IPS DF 19.7 (cell line): ENCODE measurements around the gene SMAD6.

ENCODE experiments used
- DNase-seq: peaks from one replicate; pipeline ENCODE4 v3.0.0-alpha.2; 2013; ENCODE audit warnings: low read depth, low spot score

Gene SMAD6

DNA sequence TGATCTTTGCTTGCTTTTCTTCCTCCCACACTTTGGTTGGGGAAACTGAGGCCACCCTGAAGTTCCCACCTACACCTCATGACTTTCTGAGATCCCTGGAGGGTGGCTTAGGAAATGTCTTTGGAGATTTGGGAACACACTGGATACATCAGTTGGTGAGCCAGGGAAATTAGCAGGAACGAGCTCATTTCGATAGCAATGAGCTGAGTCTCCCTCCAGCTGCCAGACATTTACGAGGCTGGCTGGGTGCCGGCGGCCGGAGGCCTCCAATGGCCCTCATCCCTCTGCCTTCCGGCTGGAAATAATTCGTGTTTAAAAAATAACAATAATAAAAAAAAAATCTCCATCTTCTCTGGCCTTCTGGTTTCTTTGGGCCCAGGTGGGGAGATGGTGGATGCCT, 38.8 kb downstream of the SMAD6 start:
- DNase-seq: no peak

DNA sequence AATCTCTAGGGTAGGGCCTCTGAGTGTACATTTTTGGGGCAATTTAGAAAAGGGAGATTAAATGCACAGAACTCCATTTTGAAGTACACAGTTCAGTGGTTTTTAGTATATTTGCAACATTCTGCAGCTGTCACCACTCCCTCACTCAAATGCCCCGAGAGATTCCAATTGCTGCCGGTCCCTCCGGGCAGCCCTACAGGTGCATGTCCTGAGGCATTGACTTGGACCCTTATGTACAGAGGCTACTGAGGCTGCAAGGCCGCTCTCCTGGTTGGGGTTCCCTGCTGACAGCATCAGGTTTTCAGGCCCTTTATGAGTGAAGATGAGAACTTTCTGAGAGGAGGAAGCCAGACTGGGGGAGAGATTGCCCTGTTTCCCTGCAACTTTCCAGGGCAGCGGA, 39.6 kb downstream of the SMAD6 start:
- no peak for DNase-seq

DNA sequence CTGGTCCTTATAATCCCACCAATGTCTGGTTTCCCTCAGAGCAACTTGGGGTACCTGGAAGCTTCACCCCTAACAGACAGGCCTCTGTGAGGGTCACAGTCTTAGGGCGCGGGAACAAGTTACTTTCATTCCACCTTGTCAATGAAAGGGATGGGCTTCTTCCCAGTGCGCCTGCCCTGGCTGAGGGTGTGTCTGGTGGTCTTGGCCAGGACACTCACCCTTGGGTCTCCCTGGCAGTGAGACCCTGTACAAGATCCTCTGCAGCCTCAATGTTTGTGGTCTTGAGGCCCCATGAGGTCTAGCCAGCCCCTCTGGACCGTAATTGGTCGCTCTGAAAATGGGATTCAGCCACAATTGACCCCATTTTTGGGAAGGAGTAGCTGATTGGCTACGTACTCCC, 40.2 kb downstream of the SMAD6 start:
- DNase-seq: no peak

DNA sequence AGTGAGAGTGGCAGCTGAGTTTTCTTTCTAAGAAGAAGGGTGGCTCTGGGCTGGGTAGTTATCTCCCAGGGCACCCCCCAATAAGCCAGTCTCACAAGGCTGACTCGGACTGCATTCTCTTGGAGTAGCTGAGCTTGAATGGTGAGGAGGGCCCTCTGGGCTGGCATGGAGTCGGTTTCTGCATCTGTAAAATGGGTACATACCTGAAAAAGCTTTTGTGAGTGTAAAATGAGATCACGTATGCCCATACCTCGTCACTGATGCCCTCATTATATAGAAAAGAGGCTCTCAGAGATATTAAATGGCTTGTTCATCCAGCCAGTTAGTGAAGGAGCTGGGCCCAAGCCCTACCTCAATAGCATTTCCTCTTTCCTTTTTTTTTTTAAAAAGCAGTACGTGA, 41.2 kb downstream of the SMAD6 start:
- no peak for DNase-seq

DNA sequence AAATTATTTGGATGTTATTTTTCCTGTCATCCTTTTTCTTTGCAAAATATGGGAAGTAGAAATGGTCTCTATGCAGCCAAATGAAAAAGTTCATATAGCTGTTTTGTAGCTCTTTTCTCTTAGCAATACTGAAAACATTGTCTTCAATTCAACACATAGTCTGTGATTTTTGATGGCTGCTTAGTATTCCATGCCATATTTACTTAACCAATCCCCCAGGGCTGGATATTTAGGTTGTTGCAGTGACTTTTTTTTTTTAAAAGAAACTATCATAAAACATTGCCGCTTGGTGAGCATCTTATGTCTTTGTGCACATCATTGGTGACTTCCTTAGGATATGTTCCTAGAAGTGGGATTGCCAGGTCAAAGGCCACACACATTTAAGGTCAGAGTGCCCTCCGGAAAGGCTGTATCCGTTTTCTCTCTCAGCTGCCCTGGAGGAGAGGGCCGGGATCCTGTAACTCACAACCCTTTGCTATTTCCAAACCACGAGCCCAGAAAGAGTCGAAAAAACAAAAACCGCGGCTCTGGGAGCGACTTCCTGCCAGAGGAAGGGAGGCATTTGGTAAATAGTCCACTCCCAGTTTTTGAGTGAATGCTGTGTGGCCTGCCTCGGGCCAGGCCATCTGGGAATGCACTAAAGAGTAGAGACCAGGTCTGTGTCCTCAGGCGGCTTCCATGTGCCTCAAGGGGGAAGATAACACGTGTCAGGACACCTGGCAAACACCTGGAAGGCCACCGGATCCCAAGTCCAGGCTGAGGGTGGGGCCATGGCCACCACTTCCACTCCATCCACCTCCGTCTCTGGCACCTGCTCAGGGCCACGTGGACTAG, 41.9 kb downstream of the SMAD6 start:
- no peak for DNase-seq

DNA sequence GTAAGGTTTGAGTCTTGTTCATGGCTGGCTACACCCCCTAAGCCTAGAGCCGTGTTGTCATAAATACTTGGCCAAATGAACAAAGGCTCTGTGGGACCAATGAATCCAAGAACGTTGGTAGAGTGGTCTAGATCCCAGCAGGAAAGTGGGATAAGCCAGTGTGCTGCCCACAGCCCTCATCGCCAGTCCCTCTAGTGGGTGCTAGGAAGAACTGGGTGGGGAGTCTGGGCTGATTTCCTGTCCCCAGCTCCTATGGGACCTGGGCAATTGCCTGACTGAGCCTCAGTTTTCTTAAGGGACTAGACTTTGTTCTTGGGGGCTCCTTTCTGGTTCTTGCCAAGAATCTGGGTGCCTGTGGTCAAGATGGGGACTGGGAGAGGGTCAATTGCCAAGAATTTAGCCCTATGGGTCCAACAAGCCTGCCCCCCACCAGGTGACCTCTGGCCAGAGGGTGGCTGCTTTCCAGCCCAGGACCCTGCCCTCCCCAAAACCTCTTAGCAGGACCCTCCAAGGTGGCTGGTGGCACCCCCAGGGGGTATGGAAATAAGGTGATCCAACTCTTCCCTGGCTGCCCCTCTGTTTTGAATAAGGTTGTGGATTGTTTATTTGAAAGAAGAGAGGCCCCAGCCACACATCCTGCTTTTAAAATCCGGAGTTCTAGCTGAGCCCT, 42.7 kb downstream of the SMAD6 start:
- DNase-seq: no peak

DNA sequence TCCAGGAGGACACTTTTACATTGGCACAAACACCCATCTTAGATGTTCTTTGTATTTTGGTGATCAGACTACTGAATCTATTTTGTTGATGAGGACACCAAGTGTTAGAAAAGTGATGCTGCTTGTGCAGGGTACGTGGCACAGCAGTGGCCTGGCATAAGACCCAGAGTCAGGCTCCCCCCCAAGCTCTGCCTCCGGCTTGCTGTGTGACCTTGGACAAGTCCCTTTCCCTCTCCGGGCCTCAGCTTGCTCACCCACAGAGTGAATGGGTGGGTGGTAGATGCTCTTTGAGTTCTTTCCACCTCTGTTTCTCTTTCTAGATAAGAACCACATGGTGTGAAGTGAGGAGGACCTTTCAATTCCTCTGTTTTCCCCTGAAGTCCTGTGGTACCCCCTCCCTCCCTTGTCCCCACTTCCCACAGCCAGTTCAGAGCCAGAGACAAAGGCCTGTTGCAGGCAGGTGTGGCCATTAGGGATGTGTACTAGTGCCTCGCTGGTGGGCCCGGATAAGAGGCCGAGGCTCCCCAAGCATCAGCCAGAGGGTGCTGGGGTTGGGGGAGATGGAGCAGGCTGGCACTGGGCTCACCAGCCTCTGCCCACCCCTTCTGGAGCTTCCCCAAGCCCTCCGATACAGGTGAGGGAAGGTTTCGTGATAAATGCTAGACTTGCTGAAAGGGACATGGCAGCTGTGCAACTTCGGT, 43.6 kb downstream of the SMAD6 start:
- no peak for DNase-seq

DNA sequence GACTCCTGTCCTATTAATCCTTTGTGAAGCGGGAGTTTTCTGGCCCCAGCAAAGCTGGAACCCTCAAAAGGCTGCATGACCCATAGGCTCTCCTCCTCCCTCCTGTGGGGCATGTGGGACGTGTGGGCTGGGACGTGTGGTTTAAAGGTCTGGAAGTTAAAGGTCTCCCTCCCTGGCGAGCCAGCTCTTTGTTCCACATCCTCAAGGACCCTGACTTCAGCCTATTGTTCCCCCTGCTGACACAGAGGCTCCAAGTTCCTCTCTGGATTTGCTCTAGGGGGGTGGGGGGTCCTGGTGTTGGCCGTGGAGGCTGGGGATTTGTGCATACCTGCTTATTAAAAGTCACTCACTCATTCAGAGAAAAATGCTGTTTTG, 44.2 kb downstream of the SMAD6 start:
- no peak for DNase-seq

DNA sequence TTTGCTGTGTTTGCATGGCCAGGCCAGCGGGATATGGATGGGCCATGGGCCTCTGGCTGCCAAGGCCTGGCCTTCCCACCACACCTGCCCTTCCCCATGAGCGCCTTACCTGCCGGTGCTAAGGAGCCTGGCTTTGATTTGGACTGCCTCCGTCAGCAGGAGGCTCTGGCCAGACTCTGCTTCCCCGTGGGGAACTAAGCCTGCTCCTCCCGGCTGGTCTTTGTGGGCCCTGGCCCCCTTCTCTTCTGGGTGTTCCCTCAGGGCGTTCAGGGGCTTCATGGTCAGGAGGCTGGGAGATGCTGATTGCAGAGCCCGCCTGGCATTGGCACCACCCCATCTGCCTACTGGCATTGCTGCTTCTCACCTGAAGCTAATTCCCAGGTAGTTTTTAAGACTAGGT, 45.2 kb downstream of the SMAD6 start:
- no peak for DNase-seq

DNA sequence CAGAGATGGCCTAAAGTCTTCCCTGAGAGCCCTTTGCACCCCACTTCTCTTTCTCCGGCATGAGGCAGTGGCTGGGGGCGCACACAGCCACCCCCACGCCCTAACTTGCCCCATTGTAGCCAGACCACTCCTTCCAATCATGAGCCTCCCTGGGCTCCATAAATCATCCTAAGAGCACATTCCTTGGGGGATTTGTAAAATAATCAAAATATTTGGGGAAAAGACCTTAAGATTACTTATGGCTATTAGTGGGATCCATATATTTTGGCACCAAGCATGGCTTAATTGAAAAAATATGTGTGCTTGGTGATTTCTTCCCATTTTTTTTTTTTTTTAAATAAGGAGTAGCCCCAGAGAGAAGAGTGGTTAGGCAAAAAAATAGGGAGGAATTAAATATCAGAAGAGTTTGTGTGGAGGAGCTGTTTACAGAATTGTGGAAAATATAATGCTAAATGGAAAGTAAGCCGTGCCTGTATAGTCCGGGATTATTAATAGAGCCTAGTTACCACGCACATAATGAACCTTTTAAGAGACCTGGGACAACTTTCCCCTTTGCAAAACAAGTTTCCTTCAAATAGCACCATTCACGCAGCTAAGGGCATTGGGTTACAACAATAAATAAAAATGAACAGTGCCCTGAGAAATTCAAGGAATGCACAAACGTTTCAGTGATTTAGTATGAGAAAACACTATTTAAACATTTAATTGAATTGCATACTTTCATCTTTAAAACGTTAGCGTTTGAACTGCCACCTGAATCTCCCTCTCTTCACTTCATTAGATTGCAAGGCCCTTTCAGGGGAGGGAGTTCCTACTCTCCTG, 46.1 kb downstream of the SMAD6 start:
- DNase-seq: no peak

DNA sequence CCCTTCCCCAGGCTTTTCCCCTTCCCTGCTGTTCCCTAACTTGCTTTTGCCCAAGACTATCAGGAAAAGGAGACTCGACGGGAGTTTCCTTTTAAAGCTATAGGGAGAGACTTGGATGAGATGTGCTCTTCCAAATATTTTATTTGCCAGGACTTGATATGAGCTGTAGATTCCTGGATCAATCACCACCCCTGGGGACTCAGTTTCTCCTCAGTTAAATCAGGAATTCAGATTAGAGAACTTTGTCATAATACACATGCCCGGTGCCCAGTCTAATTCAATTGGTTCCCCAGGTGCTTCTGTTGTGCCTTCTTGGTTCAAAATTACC, 46.6 kb downstream of the SMAD6 start:
- DNase-seq: no peak

DNA sequence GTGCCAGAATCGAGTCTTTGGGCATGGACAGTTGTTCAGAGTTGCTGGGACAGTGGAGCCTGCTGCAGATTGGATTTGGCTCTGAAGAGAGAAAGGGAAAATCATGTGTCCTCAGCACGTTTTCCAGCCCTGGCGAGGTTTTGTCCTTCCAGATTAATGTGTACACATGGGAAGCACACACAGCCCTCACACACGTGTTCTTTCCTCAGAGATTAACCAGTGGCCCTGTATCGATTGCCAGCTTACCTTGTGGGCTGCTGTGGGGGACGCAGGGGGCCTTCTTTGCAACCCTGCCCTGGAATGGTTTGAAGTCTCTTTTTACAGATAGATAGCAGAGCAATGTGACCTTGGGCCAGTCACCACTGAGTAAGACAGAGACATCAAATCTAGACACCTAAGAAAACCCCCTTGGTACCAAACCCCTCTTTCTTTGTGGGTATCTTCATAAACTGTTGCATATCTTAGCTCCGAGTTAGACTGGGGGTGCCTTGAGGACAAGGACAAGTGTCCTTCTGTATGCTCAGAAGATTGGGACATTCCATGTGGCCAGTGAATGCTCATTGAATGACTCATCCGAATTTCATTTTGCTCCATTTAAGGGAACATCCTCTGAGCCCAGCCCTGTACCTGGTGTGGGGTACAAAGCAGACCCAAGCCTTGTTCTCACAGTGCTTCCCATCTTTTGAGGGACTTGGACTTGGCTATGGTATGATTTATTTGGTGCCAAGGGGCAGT, 48.0 kb downstream of the SMAD6 start:
- DNase-seq: no peak

DNA sequence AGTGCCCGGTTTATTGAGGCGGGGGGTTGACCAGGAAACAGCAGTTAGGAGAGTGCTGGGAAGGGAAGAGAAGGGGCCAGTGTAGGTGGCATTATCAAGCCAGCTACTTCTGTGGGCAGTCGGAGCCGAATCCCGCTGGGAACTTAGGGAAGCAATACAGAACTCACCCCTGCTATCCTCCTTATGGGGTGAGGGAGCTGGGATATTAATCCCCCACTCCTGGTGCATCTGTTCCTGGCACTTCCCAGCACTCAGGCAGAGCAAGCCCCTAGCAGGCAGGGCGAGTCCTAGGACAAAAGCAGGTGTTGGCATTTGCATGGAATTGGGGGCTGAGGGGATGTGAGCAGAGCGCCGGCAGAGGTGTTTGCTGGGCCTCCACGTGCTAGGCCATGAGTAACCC, 48.6 kb downstream of the SMAD6 start:
- no peak for DNase-seq

DNA sequence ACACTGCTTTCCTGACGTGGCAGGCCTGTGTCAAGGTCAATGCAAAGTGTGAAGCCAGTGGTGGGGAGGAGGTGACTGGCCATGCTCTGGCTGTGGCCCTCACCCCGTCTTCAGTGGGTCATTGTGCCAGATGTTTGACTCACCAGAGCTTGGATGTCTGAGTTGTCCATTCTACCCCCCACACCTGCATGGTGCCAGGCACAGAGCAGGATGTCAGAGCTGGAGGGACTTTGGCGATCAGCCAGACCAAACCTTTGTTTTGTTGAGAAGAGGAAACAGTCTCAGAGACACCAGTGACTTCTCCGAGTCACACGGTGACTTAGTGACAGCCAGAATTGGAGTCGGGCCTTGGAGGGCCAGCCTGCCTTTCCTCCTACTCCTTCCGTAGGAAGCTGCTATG, 49.5 kb downstream of the SMAD6 start:
- DNase-seq: no peak

DNA sequence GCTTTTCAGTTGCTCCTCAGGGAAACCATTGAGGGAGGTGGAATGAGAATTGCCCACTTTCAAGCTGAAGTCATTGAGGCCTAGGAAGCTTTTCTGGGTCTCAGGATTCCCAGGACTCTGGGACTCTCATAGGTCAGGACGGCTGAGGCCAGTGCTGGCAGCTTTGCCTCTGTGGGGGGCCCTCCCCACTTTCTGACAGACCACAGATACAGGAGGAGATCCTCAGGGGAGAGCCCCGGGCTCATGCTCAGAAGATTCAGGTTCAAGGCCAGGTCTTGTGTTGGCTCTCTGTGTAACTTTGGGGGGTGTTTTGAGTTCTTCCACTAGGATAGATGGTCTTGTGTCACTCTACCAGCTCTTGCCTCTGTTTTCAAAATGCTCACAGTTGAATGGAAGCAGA, 50.0 kb downstream of the SMAD6 start:
- no peak for DNase-seq

DNA sequence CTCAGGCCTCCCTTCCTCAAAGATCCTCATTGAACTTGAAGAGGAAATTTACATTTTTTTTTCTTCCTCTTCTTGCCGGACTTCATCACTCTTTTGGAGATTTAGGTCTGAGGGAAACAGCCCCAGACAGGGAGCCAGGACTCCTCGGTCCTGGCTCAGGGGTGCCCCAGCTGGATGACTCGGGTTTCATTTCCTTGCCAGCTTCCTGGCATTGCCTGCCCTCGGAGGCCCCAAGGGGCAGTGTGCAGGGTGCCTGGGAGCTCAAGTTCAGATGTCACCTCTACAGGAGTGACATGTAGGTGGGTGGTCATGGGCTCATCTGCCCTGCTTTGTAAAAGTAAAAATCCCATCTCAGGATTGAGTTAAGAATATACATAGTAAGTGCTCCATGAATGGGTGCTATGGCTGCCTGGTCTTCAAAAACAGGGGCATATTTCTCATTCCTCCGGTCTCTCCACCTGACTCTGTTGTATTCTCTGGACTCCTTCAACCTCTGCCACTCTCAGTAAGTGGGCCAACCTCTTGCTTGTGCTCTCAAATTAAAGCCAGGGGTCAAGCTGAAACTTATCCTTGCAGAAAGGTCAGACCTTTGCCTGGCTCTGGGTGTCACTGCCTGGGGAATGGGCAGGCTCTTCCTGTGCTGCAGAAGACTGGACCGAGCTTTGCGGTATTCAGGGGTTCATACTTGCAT, 51.8 kb downstream of the SMAD6 start:
- no peak for DNase-seq

DNA sequence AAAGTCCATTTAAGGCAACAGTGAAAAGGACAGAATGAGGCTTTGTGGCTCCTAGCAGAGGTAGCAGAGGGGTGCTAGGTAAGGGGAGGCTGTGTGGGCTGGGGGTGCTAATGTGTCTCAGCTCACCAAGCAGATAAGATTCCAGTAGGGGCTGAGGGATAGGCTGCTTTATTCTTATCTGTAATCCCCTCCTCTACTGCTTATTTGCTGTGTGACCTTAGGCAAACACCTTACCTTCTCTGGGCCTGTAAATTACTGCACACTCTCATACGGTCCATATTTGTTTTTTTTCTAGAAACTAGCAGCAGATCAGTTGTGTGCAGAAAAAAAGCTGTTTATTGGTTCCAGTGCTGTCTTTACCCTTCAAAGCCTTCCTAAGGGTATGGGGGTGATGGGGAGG, 52.8 kb downstream of the SMAD6 start:
- DNase-seq: no peak

DNA sequence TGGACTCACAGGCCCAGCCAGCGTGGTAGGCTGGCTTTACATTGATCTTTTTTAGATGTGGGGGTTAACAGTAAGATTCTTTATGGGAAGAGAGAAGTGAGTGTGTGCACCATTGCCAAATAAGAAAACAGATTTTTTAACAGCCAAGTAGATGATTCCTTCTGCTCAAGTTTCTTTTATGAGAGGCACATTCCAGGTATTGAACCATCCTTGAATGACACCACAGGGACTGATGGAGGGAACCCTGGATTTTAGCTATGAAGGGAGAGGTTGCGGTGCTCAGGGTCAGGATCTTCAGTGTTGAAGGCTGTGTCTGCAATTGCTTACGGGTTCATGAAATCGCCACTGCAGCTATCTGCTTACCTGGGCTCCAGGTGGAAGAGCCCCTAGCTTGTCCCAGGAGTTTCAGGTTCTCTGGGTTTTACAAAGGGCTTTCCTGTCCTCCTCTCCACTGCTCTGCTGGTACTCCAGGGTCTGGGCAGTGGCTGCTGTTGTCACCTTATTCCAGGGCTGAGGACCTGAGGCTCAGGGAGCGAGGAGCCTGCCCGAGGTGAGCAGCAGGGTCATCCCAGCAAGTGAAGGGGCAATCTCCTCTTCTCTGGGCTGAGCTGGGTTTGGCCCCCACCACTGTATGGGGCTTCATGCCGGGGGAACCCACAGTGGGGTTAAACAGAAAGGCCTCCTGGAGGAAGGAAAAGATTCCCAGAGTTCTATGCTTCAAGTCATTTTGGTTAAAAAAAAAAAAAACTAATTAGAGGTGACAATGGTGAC, 53.4 kb downstream of the SMAD6 start:
- DNase-seq: no peak

DNA sequence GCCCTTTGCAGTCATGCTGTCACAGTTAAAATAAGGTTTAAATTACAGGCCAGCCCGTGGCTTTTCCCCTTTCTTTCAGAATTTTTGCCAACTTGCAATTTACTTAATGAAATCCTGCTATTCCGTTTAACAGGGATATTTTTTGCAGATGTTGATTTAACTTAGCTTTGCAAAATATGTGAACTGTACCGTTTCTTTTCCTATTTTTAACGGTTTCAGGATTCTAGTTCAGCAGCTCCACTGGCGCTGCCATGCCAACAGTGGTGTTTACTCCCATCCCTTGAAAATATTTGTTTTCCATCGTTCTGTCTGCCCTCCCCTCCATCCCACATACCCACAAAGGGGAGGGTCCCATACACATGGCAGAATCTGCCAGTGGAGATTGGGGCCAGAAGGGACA, 54.3 kb downstream of the SMAD6 start:
- no peak for DNase-seq

DNA sequence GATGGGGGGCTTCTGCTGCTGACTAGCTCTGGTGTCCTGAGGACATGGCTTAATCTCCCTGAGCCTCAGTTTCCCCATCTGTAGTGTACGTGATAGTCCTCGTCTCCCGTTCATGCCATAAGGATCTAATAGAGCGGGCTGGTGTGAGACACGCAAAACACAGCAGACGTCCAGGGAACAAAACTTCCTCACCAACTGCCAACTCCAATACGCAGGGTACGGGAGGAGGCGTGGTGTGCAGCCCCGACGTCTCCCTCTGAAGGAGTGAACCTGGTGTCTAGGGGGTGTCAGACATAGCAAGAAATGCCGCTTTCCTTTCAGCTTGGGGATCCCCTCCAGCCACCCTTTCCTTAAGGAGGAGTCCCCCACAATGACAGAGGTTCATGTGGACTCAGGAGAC, 55.0 kb downstream of the SMAD6 start:
- DNase-seq: no peak
